AG09309 (cell line): ENCODE data around the gene OBP2A.

Experiments used
- DNase-seq: peaks from one replicate; pipeline ENCODE4 v3.0.0-alpha.2; 2010; ENCODE audit warnings: low read depth
- H3K4me3 ChIP-seq: 2 replicates; pipeline ENCODE4 v1.5.1; 2011; ENCODE audit warnings: mild to moderate bottlenecking, low read depth, low read length, moderate library complexity; ENCODE audit not compliant: control insufficient read depth
- CTCF ChIP-seq: IDR thresholded peaks from 2 replicates; pipeline ENCODE4 v1.5.1; 2011; ENCODE audit warnings: mild to moderate bottlenecking, low read depth, low read length, inconsistent platforms; ENCODE audit not compliant: insufficient read depth, control insufficient read depth; ENCODE audit errors: missing control alignments

OBP2A gene

DNA sequence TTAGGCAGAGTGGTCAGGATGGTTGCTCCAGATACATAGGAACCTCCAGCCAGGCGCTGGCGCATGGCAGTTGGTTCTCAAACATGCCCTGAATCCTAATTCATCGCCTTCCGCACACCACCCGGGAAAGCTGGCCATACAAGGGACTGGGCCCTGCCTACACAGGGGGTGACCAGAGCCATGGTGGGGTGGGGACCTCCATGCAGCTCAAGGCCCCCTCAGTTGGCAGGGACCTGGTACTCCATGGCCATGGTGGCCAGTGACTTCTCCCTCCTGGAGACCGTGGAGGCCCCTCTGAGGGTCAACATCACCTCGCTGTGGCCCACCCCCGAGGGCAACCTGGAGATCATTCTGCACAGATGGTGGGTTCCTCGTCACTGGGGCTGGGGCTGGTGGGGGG lies 42.4 kb downstream of the OBP2A start:
- TF ChIP-seq CTCF: no peak
- no peak for DNase-seq
- no peak overlapping the region for H3K4me3 ChIP-seq

GRCh38 chr9:135588886-135589595 lies 43.1 kb downstream of the OBP2A start:
- no peak for DNase-seq

GRCh38 chr9:135589596-135590485 lies 43.9 kb downstream of the OBP2A start:
- no peak for TF ChIP-seq CTCF
- H3K4me3 ChIP-seq: no peak overlapping the region
- no peak for DNase-seq

More at GRCh38 chr9:135588886-135589595, 43.1 kb downstream of the OBP2A start:
- TF ChIP-seq CTCF: no peak
- no peak overlapping the region for H3K4me3 ChIP-seq

DNA sequence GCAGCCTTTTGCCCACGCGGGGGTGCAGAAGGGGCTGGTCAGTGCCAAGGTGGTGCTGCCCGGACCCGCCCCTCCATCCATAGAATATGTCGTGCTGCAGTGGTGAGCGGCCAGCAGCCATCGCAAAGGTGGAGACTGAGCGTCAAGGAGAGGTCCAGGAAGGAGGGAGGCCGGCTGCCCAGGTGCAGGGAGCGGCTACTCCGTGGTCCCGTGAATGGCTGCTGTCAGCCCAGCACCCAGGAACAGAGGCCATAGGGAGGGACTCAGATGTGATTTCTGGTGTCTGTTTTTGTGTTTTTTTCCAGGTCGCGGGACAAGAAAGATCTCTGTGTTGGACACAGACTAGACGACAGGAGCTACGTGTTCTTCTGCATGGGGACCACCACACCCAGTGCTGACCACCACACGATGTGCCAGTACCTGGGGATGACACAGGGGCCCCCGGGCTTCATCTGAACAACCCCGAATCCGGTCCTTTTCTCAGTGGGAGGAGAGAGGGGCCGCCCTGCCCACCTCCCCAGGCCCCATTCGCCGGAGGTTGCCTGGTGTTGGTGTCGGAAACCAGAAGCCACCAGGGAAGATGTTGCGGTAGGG lies 44.7 kb downstream of the OBP2A start:
- no peak for TF ChIP-seq CTCF
- H3K4me3 ChIP-seq: no peak overlapping the region
- no peak for DNase-seq

DNA sequence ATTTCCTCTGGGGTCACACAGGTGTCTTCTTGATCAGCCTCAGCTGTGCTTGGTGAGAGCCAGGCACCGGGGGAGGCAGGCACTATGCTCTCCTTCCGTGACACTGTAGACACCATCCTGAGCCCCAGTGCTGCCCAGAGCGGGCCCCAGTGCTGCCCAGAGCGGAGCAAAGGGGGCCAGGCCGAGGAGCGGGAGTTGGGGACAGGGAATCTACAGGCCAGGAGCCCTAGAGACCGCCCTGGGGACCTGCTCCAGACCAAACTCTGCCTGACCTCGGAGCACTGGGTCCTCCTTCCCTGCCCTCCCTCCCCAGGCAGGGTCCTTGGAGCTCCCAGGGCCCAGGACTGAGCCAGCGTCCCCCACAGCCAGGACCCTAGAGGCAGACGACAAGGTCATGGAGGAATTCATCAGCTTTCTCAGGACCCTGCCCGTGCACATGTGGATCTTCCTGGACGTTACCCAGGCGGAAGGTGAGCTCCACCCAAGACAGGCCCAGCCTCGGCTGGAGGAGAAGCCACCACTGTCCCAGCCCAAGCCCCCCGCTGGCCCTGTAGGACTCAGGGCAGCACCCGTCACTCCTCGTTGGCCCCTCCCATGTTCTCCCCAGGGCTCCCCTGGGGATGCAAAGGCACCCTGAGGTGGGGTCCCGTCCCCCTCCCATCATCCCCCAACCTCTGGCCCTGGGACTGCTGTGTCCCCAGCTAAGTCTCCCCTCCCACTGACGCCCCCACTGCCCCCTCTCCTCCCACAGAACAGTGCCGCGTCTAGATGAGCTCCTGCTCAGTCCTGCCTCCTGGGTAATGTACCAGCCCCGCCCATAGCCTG lies 45.8 kb downstream of the OBP2A start:
- H3K4me3 ChIP-seq: no peak overlapping the region
- no peak for TF ChIP-seq CTCF
- no peak for DNase-seq

DNA sequence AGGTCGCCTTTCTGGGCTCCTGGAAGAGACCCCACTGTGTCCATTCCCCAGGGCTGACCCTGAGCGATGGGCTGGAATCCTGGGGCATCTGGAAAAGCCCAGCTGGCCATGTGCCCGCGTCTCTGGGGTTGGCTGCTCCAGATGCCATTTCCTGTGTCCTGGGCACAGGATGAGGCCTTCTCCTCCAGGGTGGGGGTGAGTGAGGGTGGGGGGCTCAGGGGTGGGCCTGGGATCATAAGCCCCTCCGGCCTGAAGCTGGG lies 46.3 kb downstream of the OBP2A start:
- DNase-seq: no peak

More for the DNA sequence above, 46.3 kb downstream of the OBP2A start:
- no peak for TF ChIP-seq CTCF
- H3K4me3 ChIP-seq: no peak overlapping the region
